Medulla oblongata (tissue), 1 donor: ENCODE results near the gene OR2A5.
"Not testable (repeated sequence)": the region's sequence is repeated elsewhere in the genome, so short reads cannot be mapped to it uniquely, and the experiment has no call there.

Experiments used
- DNase-seq: peaks from one replicate; pipeline ENCODE4 v3.0.0-alpha.2; 2015; ENCODE audit errors: extremely low spot score

OR2A5 gene

GRCh38 chr7:144032985-144033709 lies 15.6 kb upstream of the OR2A5 start:
- no peak for DNase-seq

GRCh38 chr7:144035385-144035784 lies 13.4 kb upstream of the OR2A5 start:
- DNase-seq = no peak

GRCh38 chr7:144036302-144036885 lies 12.4 kb upstream of the OR2A5 start:
- no peak for DNase-seq

- DNase-seq = no peak
Observed at GRCh38 chr7:144037414-144038035, 11.2 kb upstream of the OR2A5 start.

- DNase-seq = no peak
Observed at GRCh38 chr7:144038887-144039286, 9.9 kb upstream of the OR2A5 start.

- DNase-seq = no peak
Observed at GRCh38 chr7:144049491-144049890, 743 bp downstream of the OR2A5 start.

GRCh38 chr7:144050093-144050492 lies 1.3 kb downstream of the OR2A5 start:
- DNase-seq = no peak

- DNase-seq = not testable (repeated sequence)
Observed at GRCh38 chr7:144050884-144051283, 2.1 kb downstream of the OR2A5 start.

- no peak for DNase-seq
Observed at GRCh38 chr7:144057954-144058353, 9.2 kb downstream of the OR2A5 start.

- DNase-seq = no peak
Observed at GRCh38 chr7:144063710-144064109, 15.0 kb downstream of the OR2A5 start.

GRCh38 chr7:144069511-144069910 lies 20.8 kb downstream of the OR2A5 start, which contains the start of gene OR2A25:
Gene OR2A25 (plus strand): TSS chr7:144069811. CDS start chr7:144074220, 4,409 bp downstream.
- DNase-seq = no peak

GRCh38 chr7:144069953-144070352 lies 21.2 kb downstream of the OR2A5 start:
- DNase-seq = no peak

GRCh38 chr7:144074374-144074773 lies 25.6 kb downstream of the OR2A5 start:
- DNase-seq = no peak

- no peak for DNase-seq
Observed at GRCh38 chr7:144085978-144086377, 37.2 kb downstream of the OR2A5 start, which contains the start of gene OR2A12. Gene OR2A12 (plus strand): TSS chr7:144086278. CDS start chr7:144095108, 8,830 bp downstream.

GRCh38 chr7:144086730-144087129 lies 38.0 kb downstream of the OR2A5 start:
- DNase-seq = no peak

- no peak for DNase-seq
Observed at GRCh38 chr7:144087230-144087629, 38.5 kb downstream of the OR2A5 start.

GRCh38 chr7:144090667-144091066 lies 41.9 kb downstream of the OR2A5 start:
- no peak for DNase-seq

GRCh38 chr7:144098776-144099175 lies 50.0 kb downstream of the OR2A5 start:
- no peak for DNase-seq

- no peak for DNase-seq
Observed at GRCh38 chr7:144100607-144101006, 51.9 kb downstream of the OR2A5 start.

GRCh38 chr7:144102041-144102440 lies 53.3 kb downstream of the OR2A5 start:
- no peak for DNase-seq

- no peak for DNase-seq
Observed at GRCh38 chr7:144105211-144105610, 56.5 kb downstream of the OR2A5 start.
